Choroid plexus epithelial cell (primary cell): ENCODE measurements around the gene CYP24A1.

Experiments
- DNase-seq: peaks from one replicate; pipeline ENCODE4 v3.0.0-alpha.2; 2010; ENCODE audit warnings: low read depth
- H3K4me3 ChIP-seq: 2 replicates; pipeline ENCODE4 v1.5.1; 2011; ENCODE audit warnings: low read depth, mild to moderate bottlenecking, control low read depth, low read length, moderate library complexity
- CTCF ChIP-seq: conservative IDR thresholded peaks from 2 replicates; pipeline ENCODE4 v1.5.1; 2011; ENCODE audit warnings: low read depth, mild to moderate bottlenecking, control low read depth, inconsistent platforms, low read length, moderate library complexity

CYP24A1 gene

DNA sequence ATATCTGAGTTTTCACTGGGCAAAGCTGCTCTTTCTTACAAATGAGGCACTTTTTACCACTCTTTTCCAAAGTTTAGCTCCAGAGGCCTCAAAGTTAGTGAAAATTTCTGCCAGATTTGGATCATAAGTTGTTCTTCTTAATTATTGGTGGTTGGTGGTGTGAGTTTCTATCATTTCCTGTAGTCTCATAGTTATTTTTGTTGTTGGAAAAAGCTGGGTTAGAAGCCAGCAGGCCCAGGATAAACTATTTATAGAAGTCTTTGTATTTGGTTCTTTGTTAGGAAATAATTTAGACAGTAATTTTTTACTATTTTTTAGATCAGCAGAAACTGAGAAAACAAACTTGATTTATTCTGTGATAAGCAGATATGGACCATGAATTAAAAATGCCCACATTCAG, 44.7 kb upstream of the CYP24A1 start:
- TF ChIP-seq CTCF, result no peak
- DNase-seq, result no peak
- H3K4me3 ChIP-seq, result no peak overlapping the region

DNA sequence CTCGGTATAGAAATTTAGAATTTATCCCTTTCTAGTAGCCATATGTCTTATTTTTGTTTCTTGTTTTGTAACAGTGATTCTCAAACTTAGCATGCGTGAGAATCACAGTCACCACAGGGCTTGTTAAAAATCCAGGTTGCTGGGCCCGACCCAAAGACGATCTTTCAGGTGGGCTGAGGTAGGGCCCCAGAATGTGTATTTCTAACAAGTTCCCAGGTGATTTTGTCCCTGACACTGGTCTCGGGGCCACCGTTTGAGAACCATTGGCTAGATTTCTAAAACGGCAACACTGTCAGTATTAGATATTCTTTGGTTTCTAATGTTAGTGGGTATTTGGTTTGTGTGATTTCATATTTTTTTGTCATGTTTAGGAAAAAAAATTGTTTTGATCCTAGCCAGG, 44.0 kb upstream of the CYP24A1 start:
- no peak for DNase-seq
- H3K4me3 ChIP-seq, result no peak overlapping the region
- no peak for TF ChIP-seq CTCF

- TF ChIP-seq CTCF, result no peak
- DNase-seq, result no peak
- no peak overlapping the region for H3K4me3 ChIP-seq
These were observed 41.5 kb upstream of the CYP24A1 start for GRCh38 chr20:54215157-54215789.

- DNase-seq, result no peak
- H3K4me3 ChIP-seq, result no peak overlapping the region
- TF ChIP-seq CTCF, result no peak
These were observed 40.8 kb upstream of the CYP24A1 start for GRCh38 chr20:54214566-54214965.

DNA sequence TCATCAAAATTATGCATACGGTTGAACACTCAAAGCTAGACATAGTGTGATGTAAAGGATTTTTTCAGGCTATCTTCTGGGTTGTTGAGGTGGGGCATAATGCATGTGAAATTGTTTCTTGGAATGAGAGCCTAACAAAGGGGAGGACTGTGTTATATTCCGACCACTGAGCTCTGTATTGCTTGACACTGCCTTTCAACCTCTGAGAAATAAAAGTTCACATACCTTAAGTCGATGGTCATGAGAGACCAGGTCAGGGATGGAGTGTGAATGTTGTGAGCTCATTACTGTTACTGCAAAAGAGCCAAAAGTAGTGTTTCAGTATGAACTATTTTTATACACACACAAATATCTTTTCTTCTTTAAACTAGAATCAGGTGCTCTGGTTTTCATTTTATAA, 39.1 kb upstream of the CYP24A1 start:
- H3K4me3 ChIP-seq, result no peak overlapping the region
- TF ChIP-seq CTCF, result no peak

DNA sequence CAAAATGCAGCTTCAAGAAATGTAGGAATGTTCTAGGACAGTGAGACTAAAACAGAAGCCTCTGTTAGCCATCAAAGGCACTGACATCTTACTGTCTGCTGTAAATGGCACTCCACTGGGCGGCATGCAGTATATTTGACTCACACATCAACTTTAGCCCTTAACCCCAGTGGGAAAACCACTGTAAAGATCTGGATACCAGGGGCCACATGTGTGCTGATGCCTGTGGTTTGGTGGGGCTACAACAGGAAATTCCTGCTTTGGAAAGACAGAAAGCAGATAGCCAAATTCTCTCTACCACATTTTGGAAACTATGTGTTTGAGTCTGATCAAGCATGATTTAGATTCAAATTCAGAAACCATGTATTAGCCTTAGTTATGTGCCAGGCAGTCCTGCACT, 38.4 kb upstream of the CYP24A1 start:
- TF ChIP-seq CTCF, result no peak
- DNase-seq, result peak; percentile 88
- no peak overlapping the region for H3K4me3 ChIP-seq

More for the DNA sequence above, 39.1 kb upstream of the CYP24A1 start:
- peak; percentile 59 for DNase-seq

DNA sequence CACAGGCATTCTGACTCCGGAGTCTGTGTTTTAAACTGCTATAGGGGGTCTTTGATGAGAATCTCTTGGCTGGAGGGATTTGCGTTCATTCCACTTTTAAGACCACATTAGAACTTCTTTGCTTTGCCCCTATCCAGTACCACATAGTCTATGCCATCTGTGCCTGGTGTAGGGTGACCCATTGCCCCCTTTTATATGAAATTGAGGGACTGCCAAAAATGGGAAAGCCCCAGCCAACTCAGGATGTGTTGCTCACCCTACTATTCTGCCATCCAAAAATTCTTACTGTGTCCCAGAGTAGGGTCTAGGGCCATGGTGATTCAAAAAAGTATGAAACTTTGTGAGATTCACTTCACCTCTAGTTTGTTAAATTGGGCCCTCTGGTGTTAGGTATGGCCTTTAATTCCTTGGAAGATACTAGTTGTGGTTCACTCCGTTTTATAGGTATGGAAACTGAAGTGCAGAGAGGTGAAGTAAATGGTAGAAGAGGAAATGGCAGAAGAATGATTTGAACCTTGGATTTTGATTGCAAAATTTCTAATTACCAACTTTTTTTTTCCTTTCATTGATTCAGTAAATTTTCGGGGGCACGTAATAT, 35.5 kb upstream of the CYP24A1 start:
- TF ChIP-seq CTCF, result no peak
- no peak for DNase-seq
- peak overlapping the region; percentile 90 for H3K4me3 ChIP-seq
